T-helper 1 cell treated with Interleukin-12 subunit alpha and Interleukin-12 subunit beta and Interleukin-4 antibody, amounts not matched to agents 30 ng/mL and 1 ng/mL, for 36 hours (primary cell): ENCODE data around the gene PRDM11. TPM values are rescaled to one million over a fixed set of nuclear protein-coding genes. Genes with fewer than 3 reads are reported as not detected.

ENCODE experiments used
- intact Hi-C: fragments of 100-400 bp; cut with micrococcal nuclease; formaldehyde crosslinking; loops from one replicate; pipeline ENCODE4 v1.15.1; 2024
- total RNA-seq: library from RNA; stranded (reverse); gene quantifications from 2 replicates; pipeline ENCODE4 v1.2.3, GENCODE V29; 2022

The PRDM11 gene
- total RNA-seq, 1 donor from 2014 or later: 1.8 TPM

DNA sequence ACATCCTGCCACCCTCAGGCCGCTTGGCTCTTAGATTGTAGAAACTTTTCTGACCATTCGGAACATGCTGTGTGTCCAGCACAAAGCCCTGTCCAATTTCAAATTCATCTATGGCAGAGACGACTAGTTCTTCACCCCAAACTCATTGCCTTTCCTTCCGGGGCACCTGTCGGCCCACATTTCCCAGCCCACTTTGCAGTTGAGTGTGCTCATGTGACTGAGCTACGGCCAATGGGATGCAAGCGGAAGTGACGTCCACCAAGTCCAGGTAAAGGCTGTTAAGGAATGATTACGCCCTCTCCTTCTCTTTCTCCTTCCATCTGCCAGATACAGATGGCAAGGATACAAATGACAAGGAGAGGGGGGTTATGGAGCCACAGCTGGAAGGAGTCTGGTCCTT lies 107.2 kb downstream of the PRDM11 start:
- intact Hi-C loops: no loop called here

GRCh38 chr11:45254070-45254469 lies 107.6 kb downstream of the PRDM11 start:
- intact Hi-C loops: no loop called here

GRCh38 chr11:45258982-45259530 lies 112.6 kb downstream of the PRDM11 start:
- intact Hi-C loops: no loop called here

GRCh38 chr11:45259592-45259991 lies 113.2 kb downstream of the PRDM11 start:
- intact Hi-C loops: no loop called here

DNA sequence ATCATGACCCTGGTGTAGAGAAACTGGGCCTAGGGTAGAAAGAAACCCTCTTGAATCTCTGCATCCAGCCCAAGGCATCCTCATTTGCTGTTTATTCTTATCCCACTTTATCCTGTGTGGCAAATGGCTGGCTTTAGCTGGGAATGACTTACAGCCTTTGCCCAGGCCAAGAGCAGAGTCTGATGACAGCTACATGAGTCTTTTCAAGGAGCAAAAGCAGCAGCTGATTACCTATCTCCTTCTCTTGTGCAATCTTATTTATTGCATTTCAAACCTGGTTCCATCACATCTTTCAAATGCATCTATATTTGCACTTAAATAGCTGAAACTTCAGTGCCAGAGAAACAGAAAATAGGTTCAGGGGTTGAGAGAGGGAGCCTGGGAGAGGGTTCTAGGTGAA lies 113.6 kb downstream of the PRDM11 start:
- intact Hi-C loops: no loop called here

DNA sequence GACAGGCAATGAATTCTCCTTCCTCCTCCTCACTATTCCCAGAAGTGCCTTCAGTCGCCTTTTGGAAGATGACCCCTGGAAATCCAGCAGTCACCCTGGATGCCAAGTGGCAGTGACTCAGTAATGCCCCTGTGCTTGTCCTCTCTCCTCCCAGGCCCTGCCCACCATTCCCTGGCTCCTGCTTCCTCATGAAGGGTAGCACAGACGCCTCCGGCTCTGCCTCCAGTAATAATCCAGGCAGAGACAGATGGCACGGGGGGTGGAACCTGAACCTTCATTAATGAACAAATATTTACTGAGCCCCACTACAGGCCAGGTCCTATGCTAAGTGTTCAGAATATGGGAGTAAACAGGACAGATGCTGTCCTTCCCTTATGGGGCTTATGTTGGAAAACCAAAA lies 116.5 kb downstream of the PRDM11 start:
- intact Hi-C loops: no loop called here

GRCh38 chr11:45263773-45264172 lies 117.3 kb downstream of the PRDM11 start:
- intact Hi-C loops: no loop called here

DNA sequence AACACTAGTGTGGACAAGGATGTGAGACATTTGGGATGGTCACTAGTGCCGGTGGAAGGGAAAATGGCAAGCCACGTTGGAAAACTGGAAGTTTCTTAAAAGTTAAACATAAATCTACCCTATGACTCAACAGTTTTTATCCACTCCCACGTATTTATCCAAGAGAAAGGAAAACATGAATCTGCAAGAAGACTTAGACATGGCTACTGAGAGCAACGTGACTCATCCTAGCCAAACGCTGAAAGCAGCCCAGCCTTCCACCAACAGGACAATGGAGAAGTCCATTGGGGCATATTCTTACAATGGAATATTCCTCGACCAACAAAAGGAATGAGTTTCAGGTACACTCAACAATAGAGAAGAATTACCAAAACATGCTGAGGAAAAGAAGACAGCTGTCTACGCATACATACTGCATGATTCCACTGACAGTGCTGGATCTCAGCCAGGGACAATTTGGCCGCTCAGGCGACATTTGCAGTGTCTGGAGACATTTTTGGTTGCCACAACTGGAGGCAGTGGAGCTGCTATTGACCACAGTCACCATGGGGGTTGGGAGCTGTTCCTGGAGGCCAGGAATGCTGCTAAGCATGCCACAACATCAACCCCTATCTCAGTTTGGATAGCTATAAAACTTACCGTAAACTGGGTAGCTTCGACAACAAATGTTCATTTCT lies 118.5 kb downstream of the PRDM11 start:
- intact Hi-C loops: no loop called here

DNA sequence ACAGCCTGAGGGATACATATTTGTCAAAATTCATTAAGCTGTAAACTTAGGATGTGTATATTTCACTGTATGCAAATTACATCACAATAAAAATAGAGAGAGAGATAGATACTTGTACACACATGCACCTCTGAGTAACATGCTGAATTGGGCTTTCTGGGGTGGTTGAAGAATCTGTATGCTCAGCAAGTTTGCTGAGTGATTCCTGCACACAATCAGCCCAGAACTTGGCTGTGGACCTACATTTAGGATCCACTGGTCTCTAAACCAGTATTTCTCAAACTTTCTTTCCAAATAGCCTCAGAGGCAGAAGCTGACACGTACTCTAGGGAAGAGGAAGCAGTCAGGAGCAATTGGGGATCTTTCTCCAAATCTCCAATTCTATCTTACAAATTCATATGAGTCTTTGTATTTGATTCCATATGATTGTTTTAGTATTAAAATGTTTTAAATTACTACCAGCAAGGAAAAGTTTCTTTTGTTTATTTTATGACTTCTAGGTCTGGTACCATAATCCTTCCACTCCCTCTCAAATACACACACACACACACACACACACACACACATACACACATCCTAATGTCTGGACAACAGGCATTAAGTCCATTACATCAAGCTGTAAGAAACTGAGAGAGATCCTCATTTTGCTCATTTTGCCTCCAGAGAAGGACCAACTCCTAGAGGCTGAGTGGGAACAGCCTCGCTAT lies 119.7 kb downstream of the PRDM11 start:
- intact Hi-C loops: no loop called here

- intact Hi-C loops: no loop called here
These were observed 120.2 kb downstream of the PRDM11 start for GRCh38 chr11:45266676-45267020.

GRCh38 chr11:45267052-45267451 lies 120.6 kb downstream of the PRDM11 start:
- intact Hi-C loops: no loop called here

DNA sequence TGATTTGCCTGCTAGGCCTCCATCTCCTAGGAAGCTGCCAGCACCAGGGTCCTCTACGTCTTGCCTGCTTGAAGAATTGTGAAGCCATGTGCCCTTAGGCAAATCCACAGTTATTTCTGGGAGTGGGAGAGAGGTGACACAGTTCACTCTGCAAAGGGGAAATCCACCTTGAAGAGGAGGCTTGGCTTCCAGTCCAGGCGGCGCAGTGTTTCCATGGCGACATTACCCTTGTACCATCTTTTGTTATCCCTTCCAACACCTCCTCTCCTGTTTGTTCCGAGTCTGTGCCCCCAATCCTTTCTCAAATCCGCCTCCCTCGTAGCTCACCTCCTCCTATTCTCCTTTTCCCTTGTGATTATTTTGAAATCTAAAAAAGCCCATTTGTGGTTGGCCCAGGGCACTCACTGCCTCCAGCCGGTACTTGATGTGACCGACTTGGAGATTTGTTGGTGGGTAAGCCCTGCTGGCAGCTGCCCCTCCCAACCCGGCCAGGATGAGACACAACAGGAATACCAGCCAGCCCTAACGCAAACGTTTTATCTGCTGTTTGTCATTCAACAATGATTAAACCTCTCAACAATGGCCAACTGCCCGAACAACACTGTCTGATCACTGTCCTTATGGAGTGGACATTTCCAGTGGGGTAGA lies 121.3 kb downstream of the PRDM11 start:
- intact Hi-C loops: no loop called here

DNA sequence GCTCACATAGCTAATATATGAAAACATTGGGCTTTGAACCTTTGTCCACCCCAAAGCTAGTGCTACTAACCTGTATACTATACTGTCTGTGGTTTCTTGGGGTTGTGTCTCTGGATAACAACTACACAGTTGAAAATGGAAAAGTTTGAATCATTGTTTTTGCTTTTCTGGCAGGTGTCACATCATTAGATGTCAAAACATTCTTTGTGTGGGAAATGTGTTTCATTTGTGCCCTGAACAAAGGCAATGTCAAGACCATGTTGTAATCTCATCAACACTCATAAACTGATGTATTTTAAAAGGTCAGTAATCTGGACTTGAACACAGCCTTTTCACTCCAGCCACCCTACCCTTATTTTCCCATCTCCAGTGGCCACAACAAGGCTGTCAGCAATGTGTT lies 123.2 kb downstream of the PRDM11 start:
- intact Hi-C loops: no loop called here

GRCh38 chr11:45270946-45271716 lies 124.7 kb downstream of the PRDM11 start:
- intact Hi-C loops: no loop called here

GRCh38 chr11:45272701-45273100 lies 126.3 kb downstream of the PRDM11 start:
- intact Hi-C loops: no loop called here

GRCh38 chr11:45273509-45273908 lies 127.1 kb downstream of the PRDM11 start:
- intact Hi-C loops: no loop called here

GRCh38 chr11:45274206-45274605 lies 127.8 kb downstream of the PRDM11 start:
- intact Hi-C loops: no loop called here

GRCh38 chr11:45275828-45276227 lies 129.4 kb downstream of the PRDM11 start:
- intact Hi-C loops: no loop called here

DNA sequence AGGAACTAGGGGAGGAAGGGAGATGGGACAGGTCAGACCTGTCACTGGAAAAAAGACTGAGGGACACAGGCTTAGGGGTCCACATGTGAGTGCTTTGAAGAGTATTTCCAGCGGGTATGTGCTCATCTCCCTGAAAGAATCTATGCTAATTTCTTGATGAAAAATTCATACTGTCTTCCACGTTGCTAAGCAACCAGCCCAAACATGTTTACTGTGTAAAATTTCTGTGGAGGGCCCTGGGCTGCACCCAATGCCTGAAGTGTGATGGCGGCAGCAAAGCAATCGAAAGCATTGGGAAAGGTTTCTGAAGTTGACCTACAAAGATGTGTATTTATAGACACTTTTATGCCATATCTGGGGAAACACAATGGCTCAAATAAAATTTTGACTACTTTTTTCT lies 132.3 kb downstream of the PRDM11 start:
- intact Hi-C loops: no loop called here

DNA sequence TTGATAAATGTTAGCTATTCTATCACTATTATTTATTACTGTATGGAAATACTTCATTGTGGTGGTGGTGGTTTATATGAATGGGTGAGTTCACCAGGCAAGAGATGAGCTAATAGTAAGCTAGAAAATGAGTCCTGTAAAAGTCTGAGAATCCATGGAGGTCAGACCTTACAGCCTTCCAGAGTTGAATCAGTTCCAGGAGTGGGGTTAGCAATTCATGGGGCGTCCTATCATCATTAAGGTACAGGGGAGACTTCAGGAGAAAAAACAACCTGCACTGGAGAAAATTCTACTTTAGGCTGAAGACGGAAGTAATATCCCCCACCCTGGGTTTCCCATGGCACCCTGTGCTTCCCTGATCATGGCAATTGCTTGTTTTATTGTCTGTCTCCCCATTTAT lies 133.2 kb downstream of the PRDM11 start:
- intact Hi-C loops: no loop called here

DNA sequence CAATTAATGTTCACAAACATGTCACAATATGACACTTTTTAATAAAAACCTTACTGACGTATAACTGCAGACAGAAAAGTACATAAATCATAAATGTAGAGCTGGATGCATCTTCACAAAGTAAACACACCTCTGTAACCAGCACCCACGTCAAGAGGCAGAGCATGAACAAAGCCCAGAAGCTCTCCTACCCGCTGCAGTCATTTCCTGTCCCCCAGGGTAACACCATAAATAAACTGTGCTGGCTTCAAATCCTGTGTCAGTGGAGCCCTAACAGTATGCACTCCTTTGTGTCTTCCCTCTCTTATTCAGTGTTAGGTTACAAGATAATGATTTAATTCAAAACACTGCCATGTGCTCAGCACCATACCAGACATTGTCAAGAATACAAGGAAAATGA lies 134.0 kb downstream of the PRDM11 start:
- intact Hi-C loops: no loop called here

GRCh38 chr11:45282081-45282480 lies 135.6 kb downstream of the PRDM11 start:
- intact Hi-C loops: no loop called here
